Endodermal cell (in vitro differentiated cells): ENCODE results near the gene ASCL2. TPM values are rescaled to one million over a fixed set of nuclear protein-coding genes. Genes with fewer than 3 reads are reported as not detected.

ENCODE experiments used
- DNase-seq: peaks from one replicate; pipeline ENCODE4 v3.0.0-alpha.2; 2017
- H3K27ac ChIP-seq: 2 replicates; pipeline ENCODE4 v1.5.1; 2013; ENCODE audit warnings: mild to moderate bottlenecking, low read depth, low read length, moderate library complexity
- H3K27me3 ChIP-seq: 2 replicates; pipeline ENCODE4 v1.6.1; 2013; ENCODE audit warnings: mild to moderate bottlenecking, low read length, moderate library complexity; ENCODE audit not compliant: insufficient read depth, control insufficient read depth, poor library complexity, severe bottlenecking
- H3K36me3 ChIP-seq: 2 replicates; pipeline ENCODE4 v1.7.0; 2013; ENCODE audit warnings: mild to moderate bottlenecking, low read length, moderate library complexity; ENCODE audit not compliant: control insufficient read depth, insufficient read depth
- H3K4me1 ChIP-seq: one replicate; pipeline ENCODE4 v1.7.0; 2013; ENCODE audit warnings: low read length; ENCODE audit not compliant: control insufficient read depth, insufficient read depth
- H3K4me3 ChIP-seq: 2 replicates; pipeline ENCODE4 v1.5.1; 2013; ENCODE audit warnings: mild to moderate bottlenecking, low read length, moderate library complexity
- H3K9ac ChIP-seq: 2 replicates; pipeline ENCODE4 v1.6.1; 2013; ENCODE audit warnings: mild to moderate bottlenecking, low read length, moderate library complexity; ENCODE audit not compliant: poor library complexity, severe bottlenecking; ENCODE audit errors: extremely low read depth
- H3K9me3 ChIP-seq: 2 replicates; pipeline ENCODE4 v1.6.1; 2013; ENCODE audit warnings: mild to moderate bottlenecking, low read length, moderate library complexity; ENCODE audit not compliant: control insufficient read depth
- H3K27ac Mint-ChIP-seq: 2 replicates; pipeline ENCODE4 v1.8.0; 2020; ENCODE audit warnings: mixed read lengths
- H3K27me3 Mint-ChIP-seq: 2 replicates; pipeline ENCODE4 v1.8.0; 2021; ENCODE audit warnings: mild to moderate bottlenecking, mixed read lengths; ENCODE audit not compliant: insufficient read depth
- H3K36me3 Mint-ChIP-seq: 2 replicates; pipeline ENCODE4 v1.8.0; 2020; ENCODE audit warnings: low read depth, mixed read lengths
- H3K4me1 Mint-ChIP-seq: 2 replicates; pipeline ENCODE4 v1.8.0; 2020; ENCODE audit warnings: mixed read lengths
- H3K4me3 Mint-ChIP-seq: 2 replicates; pipeline ENCODE4 v1.8.0; 2020; ENCODE audit warnings: mild to moderate bottlenecking, moderate library complexity, mixed read lengths
- H3K9me3 Mint-ChIP-seq: 2 replicates; pipeline ENCODE4 v1.8.0; 2020; ENCODE audit warnings: mild to moderate bottlenecking, mixed read lengths
- CTCF ChIP-seq: fragments of 200-600 bp; sonication (generic); conservative IDR thresholded peaks from 2 replicates; pipeline ENCODE4 v1.5.0; 2021; ENCODE audit warnings: antibody characterized with exemption, mild to moderate bottlenecking
- WGBS, 2 experiments: methylation state at CpG; one replicate each; pipeline versions ENCODE4 v1.1.5 to v1.1.7; 2013; ENCODE audit warnings: missing lambda C conversion rate in 2 of 2, mixed read lengths in 1 of 2; ENCODE audit not compliant: insufficient coverage in 1 of 2, insufficient read length in 1 of 2; 5-methylcytosine and 5-hydroxymethylcytosine counted together
- total RNA-seq, 2 donors: library from RNA; stranded (reverse); fragmentation: NEBNext Ultra II Directional in 1 of 2; extraction: Animal tissue kit (Norgen Biotek cat#: 25700) in 1 of 2; gene quantifications; 2 replicates in 1 of 2; 3 replicates in 1 of 2; pipeline ENCODE4 v1.2.1, GENCODE V29; 2021

ASCL2 gene
- total RNA-seq, 2 donors from 2014 or later = not detected

- Histone ChIP-seq H3K36me3 (no peaks in the 10 kb centered on the region), H3K27me3 (peaks cover 5% of the 10 kb centered on the region), H3K9me3 (no peaks in the 10 kb centered on the region), H3K27ac (no peak overlapping the region), H3K9ac (no peak overlapping the region), H3K4me1 (no peaks in the 10 kb centered on the region), H3K4me3 (no peak overlapping the region)
- Mint-ChIP-seq H3K27me3 (peaks cover 12% of the 10 kb centered on the region), H3K27ac (no peak overlapping the region), H3K36me3 (no peaks in the 10 kb centered on the region), H3K4me3 (no peak overlapping the region), H3K4me1 (peaks cover 2% of the 10 kb centered on the region), H3K9me3 (peaks cover 3% of the 10 kb centered on the region)
- no peak for DNase-seq
- TF ChIP-seq CTCF = no peak
- WGBS, 2 experiments = 89 to 90% methylated on average over 7 to 23 of the region's 23 CpGs
These were observed 46.0 kb upstream of the ASCL2 start for GRCh38 chr11:2316169-2316962.

- 90 to 93% methylated on average over 14 to 25 of the region's 25 CpGs for WGBS, 2 experiments
- Mint-ChIP-seq H3K27ac (no peak overlapping the region), H3K36me3 (no peaks in the 10 kb centered on the region), H3K4me1 (peaks cover 2% of the 10 kb centered on the region), H3K9me3 (peaks cover 3% of the 10 kb centered on the region), H3K4me3 (no peak overlapping the region), H3K27me3 (peaks cover 8% of the 10 kb centered on the region)
- H3K9me3 ChIP-seq = no peaks in the 10 kb centered on the region
- DNase-seq = no peak
- no peak overlapping the region for H3K27ac ChIP-seq
- no peak overlapping the region for H3K4me3 ChIP-seq
- no peaks in the 10 kb centered on the region for H3K27me3 ChIP-seq
- no peaks in the 10 kb centered on the region for H3K4me1 ChIP-seq
- no peak for TF ChIP-seq CTCF
- H3K36me3 ChIP-seq = no peaks in the 10 kb centered on the region
- no peak overlapping the region for H3K9ac ChIP-seq
These were observed 45.2 kb upstream of the ASCL2 start for GRCh38 chr11:2315395-2316168.

GRCh38 chr11:2314525-2315394 lies 44.4 kb upstream of the ASCL2 start:
- H3K4me3 ChIP-seq = no peak overlapping the region
- Mint-ChIP-seq H3K27me3 (peaks cover 2% of the 10 kb centered on the region), H3K27ac (no peak overlapping the region), H3K4me3 (no peak overlapping the region), H3K9me3 (peaks cover 3% of the 10 kb centered on the region), H3K4me1 (peaks cover 2% of the 10 kb centered on the region), H3K36me3 (no peaks in the 10 kb centered on the region)
- no peaks in the 10 kb centered on the region for H3K36me3 ChIP-seq
- 85 to 95% methylated on average over 4 to 14 of the region's 16 CpGs for WGBS, 2 experiments
- no peak for TF ChIP-seq CTCF
- no peaks in the 10 kb centered on the region for H3K9me3 ChIP-seq
- H3K27ac ChIP-seq = no peak overlapping the region
- no peak overlapping the region for H3K9ac ChIP-seq
- no peaks in the 10 kb centered on the region for H3K27me3 ChIP-seq
- no peaks in the 10 kb centered on the region for H3K4me1 ChIP-seq
- DNase-seq = no peak
